Stimulated activated naive B cell treated with anti-CD40 and anti-IgM and Interleukin-4, amounts not matched to agents 10 μg/mL and 1 μg/mL and 100 μg/mL, for 72 hours (primary cell): ENCODE measurements around the gene MYF6.

ENCODE experiments used
- ATAC-seq, 2 donors: fragments of 150-1000 bp; cut with Tn5 transposase; replicated peaks; 2 replicates each; pipeline ENCODE4 v1.10.0; 2021; ENCODE audit warnings: moderate library complexity in 1 of 2
- DNase-seq: peaks from one replicate; pipeline ENCODE4 v3.0.0; 2021
- H3K27ac Mint-ChIP-seq: one replicate; pipeline ENCODE4 v1.8.0; 2022; ENCODE audit warnings: mild to moderate bottlenecking, mixed read lengths
- H3K27me3 Mint-ChIP-seq, 2 donors: one replicate each; pipeline ENCODE4 v1.8.0; 2022; ENCODE audit warnings: mixed read lengths in 2 of 2
- H3K36me3 Mint-ChIP-seq, 2 donors: one replicate each; pipeline ENCODE4 v1.8.0; 2022; ENCODE audit warnings: mixed read lengths in 2 of 2, mild to moderate bottlenecking in 1 of 2
- H3K4me1 Mint-ChIP-seq, 2 donors: one replicate each; pipeline ENCODE4 v1.8.0; 2022; ENCODE audit warnings: mixed read lengths in 2 of 2, mild to moderate bottlenecking in 1 of 2
- H3K4me3 Mint-ChIP-seq, 2 donors: one replicate each; pipeline ENCODE4 v1.8.0; 2022; ENCODE audit warnings: mild to moderate bottlenecking in 2 of 2, mixed read lengths in 2 of 2, moderate library complexity in 1 of 2
- H3K9me3 Mint-ChIP-seq, 2 donors: one replicate each; pipeline ENCODE4 v1.8.0; 2022; ENCODE audit warnings: mixed read lengths in 2 of 2, mild to moderate bottlenecking in 1 of 2

Gene MYF6

DNA sequence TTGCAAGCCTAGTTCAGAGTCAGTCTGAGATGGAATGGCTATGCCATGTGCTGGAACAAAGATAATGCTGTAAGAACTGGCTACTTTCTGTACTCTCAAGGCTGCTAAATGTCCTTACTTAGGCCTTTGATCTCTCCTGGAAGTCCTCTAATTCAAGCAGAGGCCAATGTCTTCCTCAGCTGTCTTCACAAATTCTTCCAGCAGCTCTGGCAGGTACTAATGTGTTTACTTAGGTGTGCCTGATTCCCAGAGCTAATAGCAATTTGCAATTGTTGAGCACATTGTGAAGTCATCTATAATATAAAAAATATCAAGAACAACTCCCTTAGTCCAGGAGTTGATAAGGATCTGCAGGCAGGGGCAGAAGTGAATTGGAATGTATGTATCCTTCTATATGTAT is 5.4 kb downstream of the MYF6 start:
- H3K4me1 Mint-ChIP-seq: peaks cover 3 to 6% of the 10 kb centered on the region in 2 donors
- H3K9me3 Mint-ChIP-seq: peaks cover 2 to 3% of the 10 kb centered on the region in 2 donors
- H3K4me3 Mint-ChIP-seq: no peak overlapping the region
- no peak overlapping the region for H3K27ac Mint-ChIP-seq
- no peaks in the 10 kb centered on the region for H3K36me3 Mint-ChIP-seq
- ATAC-seq: no peak
- peaks cover 44 to 65% of the 10 kb centered on the region in 2 donors for H3K27me3 Mint-ChIP-seq
- no peak for DNase-seq

GRCh38 chr12:80713419-80713818 is 6.0 kb downstream of the MYF6 start:
- DNase-seq (no peak), ATAC-seq (no peak)
- Mint-ChIP-seq H3K36me3 (no peaks in the 10 kb centered on the region), H3K27me3 (peaks cover 41 to 64% of the 10 kb centered on the region in 2 donors), H3K9me3 (peaks cover under 1 to 3% of the 10 kb centered on the region in 2 donors), H3K4me1 (peaks cover 3 to 5% of the 10 kb centered on the region in 2 donors), H3K27ac (no peak overlapping the region), H3K4me3 (no peak overlapping the region)

DNA sequence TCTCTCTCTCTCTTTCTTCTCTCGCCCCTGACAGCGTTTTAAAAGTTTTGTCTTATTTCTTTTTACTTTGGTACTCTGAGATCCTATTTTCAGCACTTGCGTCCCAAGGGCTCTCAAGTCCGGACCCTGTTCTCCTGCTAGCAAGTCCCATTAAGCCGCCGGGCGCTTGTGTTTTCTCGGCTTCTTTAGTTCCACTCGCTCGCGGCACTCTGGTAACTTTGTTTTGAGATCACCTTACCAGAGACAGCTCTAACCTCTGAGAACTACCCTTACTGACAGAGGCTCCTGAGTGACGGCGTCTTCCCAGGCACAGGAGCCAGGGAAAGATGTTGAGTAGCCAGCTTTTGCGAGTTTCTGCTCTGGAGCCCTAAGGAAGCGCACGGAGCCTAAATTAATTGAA is 6.6 kb downstream of the MYF6 start:
- peaks cover 0 to 3% of the 10 kb centered on the region in 2 donors for H3K9me3 Mint-ChIP-seq
- no peak for DNase-seq
- no peaks in the 10 kb centered on the region for H3K36me3 Mint-ChIP-seq
- H3K4me1 Mint-ChIP-seq: peaks cover 0 to 1% of the 10 kb centered on the region in 2 donors
- H3K27me3 Mint-ChIP-seq: peaks cover 36 to 58% of the 10 kb centered on the region in 2 donors
- no peak for ATAC-seq
- H3K4me3 Mint-ChIP-seq: no peak overlapping the region
- no peak overlapping the region for H3K27ac Mint-ChIP-seq

DNA sequence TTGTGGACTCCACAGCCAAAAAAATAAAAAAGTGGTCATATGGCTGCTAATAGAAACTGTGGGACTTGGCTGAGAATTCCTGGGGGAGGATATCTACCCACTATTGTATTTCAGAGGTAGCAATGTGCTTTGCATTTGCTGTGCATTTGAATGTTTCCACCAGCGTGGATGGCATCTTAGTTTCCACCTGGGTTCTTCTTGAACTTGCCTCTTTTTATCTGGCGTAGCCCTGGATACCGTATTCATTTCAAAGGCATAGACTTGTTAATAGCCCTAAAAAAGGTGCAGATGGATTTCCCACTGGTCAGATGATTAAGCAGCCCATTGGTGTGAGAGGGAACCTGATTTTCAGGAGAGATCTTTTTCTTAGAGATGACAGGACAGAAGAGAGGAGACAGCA is 7.4 kb downstream of the MYF6 start:
- no peak for DNase-seq
- ATAC-seq: no peak
- no peaks in the 10 kb centered on the region for H3K36me3 Mint-ChIP-seq
- peaks cover 0 to 3% of the 10 kb centered on the region in 2 donors for H3K9me3 Mint-ChIP-seq
- H3K4me3 Mint-ChIP-seq: no peak overlapping the region
- H3K27ac Mint-ChIP-seq: no peak overlapping the region
- H3K27me3 Mint-ChIP-seq: peaks cover 33 to 51% of the 10 kb centered on the region in 2 donors
- H3K4me1 Mint-ChIP-seq: peaks cover 0 to 1% of the 10 kb centered on the region in 2 donors

- ATAC-seq: no peak
- no peak for DNase-seq
- peaks cover 24 to 45% of the 10 kb centered on the region in 2 donors for H3K27me3 Mint-ChIP-seq
- peaks cover 0 to 3% of the 10 kb centered on the region in 2 donors for H3K9me3 Mint-ChIP-seq
- no peaks in the 10 kb centered on the region for H3K36me3 Mint-ChIP-seq
- no peak overlapping the region for H3K4me3 Mint-ChIP-seq
- H3K4me1 Mint-ChIP-seq: no peaks in the 10 kb centered on the region
- H3K27ac Mint-ChIP-seq: no peak overlapping the region
These were observed 8.3 kb downstream of the MYF6 start for GRCh38 chr12:80715713-80716249.

DNA sequence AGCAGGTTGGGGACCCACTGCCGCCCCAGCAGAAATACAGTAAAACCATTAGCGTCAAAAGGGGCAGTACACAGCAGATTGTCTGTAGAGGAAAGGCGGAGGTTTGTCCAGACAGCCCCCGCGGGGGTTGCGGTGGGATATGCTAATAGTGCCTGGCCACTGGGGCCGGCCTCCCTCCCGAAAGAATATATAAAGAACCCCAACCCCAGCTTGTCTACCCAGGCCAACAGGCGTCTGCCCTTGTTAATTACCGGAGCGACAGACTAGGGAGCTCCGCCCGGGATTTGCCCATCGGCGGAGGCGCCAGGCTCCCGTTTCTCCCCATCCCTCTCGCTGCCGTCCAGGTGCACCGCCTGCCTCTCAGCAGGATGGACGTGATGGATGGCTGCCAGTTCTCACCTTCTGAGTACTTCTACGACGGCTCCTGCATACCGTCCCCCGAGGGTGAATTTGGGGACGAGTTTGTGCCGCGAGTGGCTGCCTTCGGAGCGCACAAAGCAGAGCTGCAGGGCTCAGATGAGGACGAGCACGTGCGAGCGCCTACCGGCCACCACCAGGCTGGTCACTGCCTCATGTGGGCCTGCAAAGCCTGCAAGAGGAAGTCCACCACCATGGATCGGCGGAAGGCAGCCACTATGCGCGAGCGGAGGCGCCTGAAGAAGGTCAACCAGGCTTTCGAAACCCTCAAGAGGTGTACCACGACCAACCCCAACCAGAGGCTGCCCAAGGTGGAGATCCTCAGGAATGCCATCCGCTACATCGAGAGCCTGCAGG is 9.4 kb downstream of the MYF6 start, which contains the start of gene MYF5:
Gene MYF5 (plus strand): TSS at position 217 of the 774 bp plus-strand sequence. CDS start 152 bp downstream, at position 369.
- Mint-ChIP-seq H3K27ac (no peak within 1 kb of the TSS), H3K27me3 (peaks cover 22 to 45% of the 10 kb centered on the region in 2 donors), H3K4me1 (no peaks in the 10 kb centered on the region), H3K4me3 (no peak within 1 kb of the TSS), H3K36me3 (no peaks in the 10 kb centered on the region), H3K9me3 (peaks cover 0 to 3% of the 10 kb centered on the region in 2 donors)
- ATAC-seq: no peak
- DNase-seq: no peak

DNA sequence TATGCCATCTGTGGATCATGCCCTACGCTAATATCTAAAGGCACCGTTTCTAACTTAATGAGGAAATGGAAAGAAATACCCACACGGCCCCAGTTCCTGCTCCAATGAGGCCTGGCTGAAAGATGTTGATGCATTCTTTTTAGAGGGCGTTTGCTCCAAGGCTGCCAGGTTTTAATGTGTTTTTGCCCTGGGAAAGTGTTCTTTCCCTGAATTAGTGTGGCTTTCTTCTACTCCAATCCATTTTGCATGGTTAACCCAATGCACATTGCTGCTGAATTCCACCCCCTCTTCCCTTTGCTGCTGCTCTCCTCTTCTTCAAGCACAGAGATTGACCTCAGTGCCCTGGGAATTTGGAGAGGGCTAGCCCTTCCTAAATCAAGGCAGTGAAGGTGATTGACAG is 10.4 kb downstream of the MYF6 start:
- no peaks in the 10 kb centered on the region for H3K4me1 Mint-ChIP-seq
- no peak overlapping the region for H3K4me3 Mint-ChIP-seq
- H3K9me3 Mint-ChIP-seq: peaks cover 0 to 3% of the 10 kb centered on the region in 2 donors
- DNase-seq (no peak), ATAC-seq (no peak)
- peaks cover 22 to 39% of the 10 kb centered on the region in 2 donors for H3K27me3 Mint-ChIP-seq
- H3K36me3 Mint-ChIP-seq: no peaks in the 10 kb centered on the region
- no peak overlapping the region for H3K27ac Mint-ChIP-seq

- Mint-ChIP-seq H3K36me3 (no peaks in the 10 kb centered on the region), H3K27ac (no peak overlapping the region), H3K27me3 (peaks cover 6 to 22% of the 10 kb centered on the region in 2 donors), H3K9me3 (peaks cover 0 to 3% of the 10 kb centered on the region in 2 donors), H3K4me3 (no peak overlapping the region), H3K4me1 (no peaks in the 10 kb centered on the region)
- ATAC-seq (no peak), DNase-seq (no peak)
These were observed 13.1 kb downstream of the MYF6 start for GRCh38 chr12:80720516-80720915.

DNA sequence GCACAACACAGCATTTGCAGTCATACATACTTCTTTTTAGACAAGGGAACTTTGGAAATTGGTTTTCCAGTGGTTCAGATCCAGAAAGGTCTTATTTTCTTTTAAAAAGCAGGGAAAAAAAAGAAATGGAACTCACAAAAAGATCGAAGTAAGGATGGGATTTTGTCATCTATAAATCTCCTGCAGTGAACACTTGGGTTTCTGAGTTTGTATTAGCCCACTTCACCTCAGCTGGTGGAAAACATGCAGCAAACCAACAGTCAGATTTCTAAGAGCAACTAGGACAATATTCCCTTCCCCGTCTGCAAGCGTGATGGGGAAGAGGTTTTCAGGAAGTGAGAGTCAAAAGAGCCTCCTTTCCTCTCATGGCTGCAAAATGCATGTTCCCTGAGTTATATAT is 13.9 kb downstream of the MYF6 start:
- Mint-ChIP-seq H3K4me3 (no peak overlapping the region), H3K36me3 (no peaks in the 10 kb centered on the region), H3K4me1 (no peaks in the 10 kb centered on the region), H3K9me3 (no peaks in the 10 kb centered on the region), H3K27ac (no peak overlapping the region), H3K27me3 (peaks cover 0 to 14% of the 10 kb centered on the region in 2 donors)
- ATAC-seq (no peak), DNase-seq (no peak)

DNA sequence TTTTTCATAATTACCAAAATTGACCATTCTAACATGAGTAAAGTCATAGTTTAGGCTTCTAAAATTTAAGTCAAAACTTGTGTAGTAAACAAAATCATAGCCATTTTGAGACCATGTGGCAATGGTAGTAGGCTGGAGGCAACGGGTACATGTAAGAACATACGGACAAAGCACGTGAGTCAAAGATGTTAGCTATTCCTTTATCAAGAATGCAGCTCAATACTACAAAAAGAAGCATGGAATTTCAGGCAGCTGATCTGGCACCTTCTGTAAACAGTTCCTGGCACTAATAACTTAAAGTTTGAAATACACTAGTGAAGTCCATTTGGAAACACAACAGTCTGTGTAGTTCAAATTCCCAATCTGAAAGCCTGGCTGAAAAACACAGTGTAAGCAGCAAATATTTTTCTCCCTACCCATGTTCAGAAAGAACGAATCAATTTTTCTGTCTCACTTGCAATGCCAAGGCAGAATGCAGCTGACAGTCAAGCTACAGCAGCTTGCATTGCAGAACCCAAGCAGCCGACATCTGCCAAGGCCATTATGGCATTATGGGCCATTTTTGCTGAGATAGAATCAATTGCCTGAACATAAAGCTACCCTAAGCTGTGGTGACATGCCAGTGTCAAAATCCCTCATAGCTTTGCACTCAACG is 38.5 kb downstream of the MYF6 start:
- H3K9me3 Mint-ChIP-seq: no peaks in the 10 kb centered on the region
- DNase-seq: no peak

DNA sequence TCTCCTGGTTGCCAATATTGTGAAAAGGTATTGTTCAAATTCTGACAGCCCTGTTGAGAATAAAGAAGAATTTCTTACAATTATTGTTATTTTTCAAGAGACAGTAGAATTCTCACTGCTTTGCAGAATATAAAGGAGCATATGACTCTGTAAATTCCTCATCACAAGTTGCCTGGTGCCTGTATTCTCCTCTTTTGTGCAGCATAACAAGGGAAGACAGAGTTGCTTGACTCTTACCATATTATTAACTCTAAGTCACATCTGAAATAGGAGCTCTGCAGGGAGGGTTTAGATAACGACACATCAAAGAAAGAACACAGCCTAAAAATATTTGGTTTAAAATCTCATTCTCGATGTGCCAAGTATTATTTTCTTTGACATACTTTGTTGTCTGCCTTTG is 40.4 kb downstream of the MYF6 start:
- no peak overlapping the region for H3K4me3 Mint-ChIP-seq
- H3K27ac Mint-ChIP-seq: no peak overlapping the region
- H3K9me3 Mint-ChIP-seq: peaks cover 0 to 3% of the 10 kb centered on the region in 2 donors
- H3K4me1 Mint-ChIP-seq: no peaks in the 10 kb centered on the region
- DNase-seq (no peak), ATAC-seq (no peak)
- H3K27me3 Mint-ChIP-seq: no peaks in the 10 kb centered on the region
- no peaks in the 10 kb centered on the region for H3K36me3 Mint-ChIP-seq

More for the DNA sequence above, 38.5 kb downstream of the MYF6 start:
- H3K27ac Mint-ChIP-seq: no peak overlapping the region
- no peaks in the 10 kb centered on the region for H3K27me3 Mint-ChIP-seq
- no peak for ATAC-seq
- no peaks in the 10 kb centered on the region for H3K4me1 Mint-ChIP-seq
- H3K4me3 Mint-ChIP-seq: no peak overlapping the region
- no peaks in the 10 kb centered on the region for H3K36me3 Mint-ChIP-seq

GRCh38 chr12:80749456-80749855 is 42.0 kb downstream of the MYF6 start:
- Mint-ChIP-seq H3K27ac (no peak overlapping the region), H3K4me1 (no peaks in the 10 kb centered on the region), H3K9me3 (peaks cover 0 to 5% of the 10 kb centered on the region in 2 donors), H3K27me3 (no peaks in the 10 kb centered on the region), H3K4me3 (no peak overlapping the region), H3K36me3 (no peaks in the 10 kb centered on the region)
- DNase-seq (no peak), ATAC-seq (no peak)

GRCh38 chr12:80752464-80752863 is 45.0 kb downstream of the MYF6 start:
- Mint-ChIP-seq H3K4me1 (no peaks in the 10 kb centered on the region), H3K36me3 (no peaks in the 10 kb centered on the region), H3K9me3 (peaks cover 0 to 7% of the 10 kb centered on the region in 2 donors), H3K27me3 (no peaks in the 10 kb centered on the region), H3K27ac (no peak overlapping the region), H3K4me3 (no peak overlapping the region)
- DNase-seq (no peak), ATAC-seq (no peak)

GRCh38 chr12:80754274-80754673 is 46.8 kb downstream of the MYF6 start:
- no peak for DNase-seq
- Mint-ChIP-seq H3K27ac (no peak overlapping the region), H3K27me3 (no peaks in the 10 kb centered on the region), H3K36me3 (no peaks in the 10 kb centered on the region), H3K4me1 (no peaks in the 10 kb centered on the region), H3K9me3 (peaks cover 0 to 7% of the 10 kb centered on the region in 2 donors), H3K4me3 (no peak overlapping the region)
- no peak for ATAC-seq

- H3K27me3 Mint-ChIP-seq: no peaks in the 10 kb centered on the region
- no peaks in the 10 kb centered on the region for H3K4me1 Mint-ChIP-seq
- no peak overlapping the region for H3K27ac Mint-ChIP-seq
- H3K4me3 Mint-ChIP-seq: no peak overlapping the region
- no peaks in the 10 kb centered on the region for H3K36me3 Mint-ChIP-seq
- peaks cover 0 to 5% of the 10 kb centered on the region in 2 donors for H3K9me3 Mint-ChIP-seq
- ATAC-seq: no peak
- DNase-seq: no peak
These were observed 49.4 kb downstream of the MYF6 start for GRCh38 chr12:80756875-80757274.
